GM20000 (cell line): ENCODE measurements around the gene SLC26A8.
"Not testable (repeated sequence)": the region's sequence is repeated elsewhere in the genome, so short reads cannot be mapped to it uniquely, and the experiment has no call there.

Experiments used
- DNase-seq: peaks from one replicate; pipeline ENCODE4 v3.0.0; 2012; ENCODE audit warnings: low spot score
- TF ChIP-seq, protein P1 (sequence below): IDR thresholded peaks from 2 replicates; pipeline ENCODE4 v1.5.1; 2012; ENCODE audit warnings: mild to moderate bottlenecking, control low read depth; ENCODE audit errors: extremely low read depth, missing control alignments

Gene SLC26A8

DNA sequence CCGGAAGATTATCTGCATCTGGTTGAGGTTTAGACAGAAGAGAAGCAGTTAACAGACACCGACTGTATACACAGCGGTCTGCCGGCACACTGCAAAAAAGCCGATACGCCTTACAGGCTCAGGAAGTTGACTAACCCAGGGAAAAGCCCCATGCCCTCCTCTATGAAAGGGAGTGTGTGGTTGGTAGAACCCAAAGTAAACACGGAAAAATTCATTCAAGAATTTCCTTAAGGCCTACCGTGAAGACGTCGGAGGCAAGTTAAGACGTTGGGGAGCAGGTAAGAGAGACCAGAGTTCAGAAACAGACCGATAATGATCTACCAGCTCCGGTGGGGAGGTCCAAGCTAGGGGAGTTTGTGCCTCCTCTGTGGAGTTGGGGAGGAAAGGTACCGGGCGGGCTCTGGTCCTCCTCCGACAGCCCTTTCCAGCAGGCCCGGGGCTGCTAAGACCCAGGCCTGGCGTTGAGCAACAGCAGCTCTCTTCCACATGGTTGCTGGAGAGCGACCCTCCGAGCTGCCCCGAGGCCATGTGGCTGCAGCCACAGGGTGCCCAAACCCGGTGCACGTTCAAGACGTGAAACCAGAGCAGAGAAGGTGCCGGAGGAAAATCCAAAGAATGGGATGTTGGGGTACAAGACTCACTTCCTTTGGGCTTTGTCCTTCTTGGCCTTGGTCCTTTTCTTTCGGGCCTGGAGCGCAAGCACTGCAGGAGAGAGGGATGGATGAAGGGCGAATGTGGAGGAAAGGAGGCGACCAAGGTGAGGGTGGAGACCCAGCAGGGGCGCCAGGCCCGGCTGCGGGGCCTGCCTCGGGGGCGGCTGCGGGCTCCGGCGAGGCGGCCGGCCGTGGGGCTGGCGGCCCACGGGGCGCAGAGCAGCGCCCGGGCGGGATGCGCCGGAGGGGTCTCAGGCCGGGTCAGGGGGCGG is 104.4 kb downstream of the SLC26A8 start:
- TF ChIP-seq, protein P1, sequence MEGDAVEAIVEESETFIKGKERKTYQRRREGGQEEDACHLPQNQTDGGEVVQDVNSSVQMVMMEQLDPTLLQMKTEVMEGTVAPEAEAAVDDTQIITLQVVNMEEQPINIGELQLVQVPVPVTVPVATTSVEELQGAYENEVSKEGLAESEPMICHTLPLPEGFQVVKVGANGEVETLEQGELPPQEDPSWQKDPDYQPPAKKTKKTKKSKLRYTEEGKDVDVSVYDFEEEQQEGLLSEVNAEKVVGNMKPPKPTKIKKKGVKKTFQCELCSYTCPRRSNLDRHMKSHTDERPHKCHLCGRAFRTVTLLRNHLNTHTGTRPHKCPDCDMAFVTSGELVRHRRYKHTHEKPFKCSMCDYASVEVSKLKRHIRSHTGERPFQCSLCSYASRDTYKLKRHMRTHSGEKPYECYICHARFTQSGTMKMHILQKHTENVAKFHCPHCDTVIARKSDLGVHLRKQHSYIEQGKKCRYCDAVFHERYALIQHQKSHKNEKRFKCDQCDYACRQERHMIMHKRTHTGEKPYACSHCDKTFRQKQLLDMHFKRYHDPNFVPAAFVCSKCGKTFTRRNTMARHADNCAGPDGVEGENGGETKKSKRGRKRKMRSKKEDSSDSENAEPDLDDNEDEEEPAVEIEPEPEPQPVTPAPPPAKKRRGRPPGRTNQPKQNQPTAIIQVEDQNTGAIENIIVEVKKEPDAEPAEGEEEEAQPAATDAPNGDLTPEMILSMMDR = no peak
- no peak for DNase-seq

DNA sequence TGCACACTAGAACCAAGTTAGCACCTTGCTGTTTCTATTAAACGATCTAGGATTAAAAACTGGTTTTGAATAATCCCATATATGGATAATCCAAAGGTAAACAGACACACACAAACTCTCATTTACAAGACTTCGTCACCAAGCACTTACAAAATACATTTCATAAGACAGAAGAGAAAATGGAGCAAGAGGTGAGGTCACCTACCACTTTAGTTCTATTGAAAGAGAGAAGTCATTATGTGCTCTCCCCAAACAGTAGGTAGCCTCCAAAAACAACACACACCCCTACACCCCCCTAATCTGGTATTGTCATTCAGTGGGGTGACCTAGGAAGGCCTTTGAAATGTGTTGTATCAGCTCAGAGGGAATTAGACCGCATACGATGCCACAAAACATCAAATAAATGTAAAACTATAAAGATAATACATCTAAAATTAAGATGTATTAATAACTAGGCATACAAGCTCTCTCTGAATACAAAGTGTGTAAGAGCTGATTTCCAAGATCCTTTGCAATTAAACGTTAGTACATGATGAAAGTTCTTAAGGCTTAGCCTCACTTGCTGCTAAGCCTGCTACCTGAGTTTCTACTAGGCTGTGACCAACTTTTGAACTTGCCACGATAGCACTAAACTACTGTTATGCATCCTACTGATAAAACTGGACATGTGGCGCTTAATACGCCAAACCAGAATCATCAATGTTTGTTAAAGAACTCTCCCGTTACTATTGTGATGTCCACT is 105.2 kb downstream of the SLC26A8 start:
- TF ChIP-seq, protein P1 = no peak
- DNase-seq = peak; percentile 45

DNA sequence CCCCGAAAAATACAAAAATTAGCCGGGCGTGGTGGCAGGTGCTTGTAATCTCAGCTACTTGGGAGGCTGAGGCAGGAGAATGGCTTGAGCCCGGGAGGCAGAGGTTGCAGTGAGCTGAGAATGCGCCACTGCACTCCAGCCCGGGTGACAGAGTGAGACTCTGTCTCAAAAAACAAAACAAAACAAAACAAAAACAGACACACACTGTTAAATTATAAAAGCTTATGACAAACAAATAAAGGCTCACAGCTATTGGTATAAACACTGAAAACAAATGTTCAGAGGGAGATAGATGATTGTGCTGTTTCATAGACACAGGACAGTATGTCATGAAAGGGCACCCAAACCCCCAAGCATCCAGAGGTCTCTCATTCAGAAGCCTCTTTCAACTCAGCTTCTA is 107.5 kb downstream of the SLC26A8 start:
- DNase-seq = not testable (repeated sequence)

DNA sequence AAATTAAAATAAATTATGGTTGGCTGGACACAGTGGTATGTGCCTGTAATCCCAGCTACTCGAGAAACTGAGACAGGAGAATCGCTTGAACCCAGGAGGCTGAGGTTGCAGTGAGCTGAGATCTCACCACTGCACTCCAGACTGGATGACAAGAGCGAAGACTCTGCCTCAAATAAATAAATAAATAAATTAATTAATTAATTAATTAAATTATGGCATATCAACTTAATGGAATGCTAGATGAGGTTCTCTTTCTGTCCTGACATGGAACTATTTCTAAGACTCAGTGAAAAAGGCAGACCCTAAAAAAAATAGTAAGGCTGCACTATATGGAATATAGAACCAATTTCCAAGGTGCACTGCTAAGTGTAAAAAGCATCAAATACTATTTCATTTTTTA is 108.4 kb downstream of the SLC26A8 start:
- DNase-seq = no peak
- TF ChIP-seq, protein P1 = no peak

DNA sequence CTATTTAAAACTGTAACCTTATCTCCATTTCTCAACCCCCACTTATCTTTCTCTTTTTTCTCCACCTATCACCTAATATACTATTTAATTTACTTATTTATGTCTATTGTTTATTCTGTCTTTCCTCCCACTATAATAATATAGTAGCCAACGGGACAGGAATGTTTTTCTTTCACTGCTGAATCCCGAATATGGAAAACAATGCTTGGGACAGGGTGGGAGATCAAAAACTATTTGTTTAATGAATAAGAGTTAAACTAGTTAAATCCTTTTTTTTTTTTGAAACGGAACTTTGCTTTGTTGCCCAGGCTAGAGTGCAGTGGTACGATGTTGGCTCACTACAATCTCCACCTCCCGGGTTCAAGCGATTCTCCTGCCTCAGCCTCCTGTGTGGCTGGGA is 109.9 kb downstream of the SLC26A8 start:
- TF ChIP-seq, protein P1 = no peak

DNA sequence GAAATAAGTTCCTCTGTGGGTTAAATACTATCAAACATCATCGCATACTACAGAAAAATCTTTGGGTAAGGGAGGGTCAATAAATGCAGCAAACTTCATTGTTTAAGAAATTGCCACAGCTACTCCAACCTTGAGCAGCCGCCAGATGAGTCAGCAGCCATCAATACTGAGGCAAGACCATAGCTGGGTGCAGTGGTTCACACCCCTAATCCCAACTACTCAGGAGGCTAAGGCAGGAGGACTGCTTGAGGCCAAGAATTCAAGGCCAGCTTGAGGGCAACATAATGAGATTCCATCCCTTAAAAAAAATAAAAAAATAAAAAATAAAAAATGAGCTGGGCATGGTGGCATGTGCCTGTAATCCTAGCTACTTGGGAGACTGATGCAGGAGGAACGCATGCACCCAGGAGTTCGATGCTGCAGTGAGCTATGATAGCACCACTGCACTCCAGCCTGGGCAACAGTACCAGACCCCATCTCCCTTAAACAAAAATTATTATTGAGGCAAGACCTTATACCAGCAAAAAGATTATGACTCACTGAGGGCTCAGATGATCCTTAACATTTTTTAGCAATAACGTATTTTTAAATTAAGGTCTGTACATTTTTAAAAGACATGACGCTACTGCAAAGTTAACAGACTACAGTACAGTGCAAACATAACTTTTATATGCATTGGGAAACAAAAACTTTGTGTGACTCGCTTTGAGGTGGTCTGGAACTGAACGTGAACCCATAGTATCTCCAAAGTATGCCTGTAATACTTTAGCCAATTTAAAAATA is 112.4 kb downstream of the SLC26A8 start:
- no peak for DNase-seq
- TF ChIP-seq, protein P1 = no peak

More for the DNA sequence above, 109.9 kb downstream of the SLC26A8 start:
- no peak for DNase-seq

DNA sequence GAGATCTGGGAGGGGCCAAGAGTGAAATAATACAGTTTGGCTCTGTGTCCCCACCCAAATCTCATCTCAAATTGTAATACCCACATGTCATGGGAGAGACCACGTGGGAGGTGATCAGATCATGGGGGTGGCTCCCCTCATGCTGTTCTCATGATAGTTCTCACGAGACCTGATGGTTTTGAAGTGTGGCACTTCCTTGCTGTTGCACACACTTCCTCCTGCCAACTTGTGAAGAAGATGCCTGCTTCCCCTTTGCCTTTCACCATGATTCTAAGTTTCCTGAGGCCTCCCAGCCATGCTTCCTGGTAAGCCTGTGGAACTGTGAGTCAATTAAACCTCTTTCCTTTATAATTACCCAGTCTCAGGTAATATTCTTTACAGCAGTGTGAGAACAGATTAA is 114.9 kb downstream of the SLC26A8 start:
- not testable (repeated sequence) for DNase-seq

DNA sequence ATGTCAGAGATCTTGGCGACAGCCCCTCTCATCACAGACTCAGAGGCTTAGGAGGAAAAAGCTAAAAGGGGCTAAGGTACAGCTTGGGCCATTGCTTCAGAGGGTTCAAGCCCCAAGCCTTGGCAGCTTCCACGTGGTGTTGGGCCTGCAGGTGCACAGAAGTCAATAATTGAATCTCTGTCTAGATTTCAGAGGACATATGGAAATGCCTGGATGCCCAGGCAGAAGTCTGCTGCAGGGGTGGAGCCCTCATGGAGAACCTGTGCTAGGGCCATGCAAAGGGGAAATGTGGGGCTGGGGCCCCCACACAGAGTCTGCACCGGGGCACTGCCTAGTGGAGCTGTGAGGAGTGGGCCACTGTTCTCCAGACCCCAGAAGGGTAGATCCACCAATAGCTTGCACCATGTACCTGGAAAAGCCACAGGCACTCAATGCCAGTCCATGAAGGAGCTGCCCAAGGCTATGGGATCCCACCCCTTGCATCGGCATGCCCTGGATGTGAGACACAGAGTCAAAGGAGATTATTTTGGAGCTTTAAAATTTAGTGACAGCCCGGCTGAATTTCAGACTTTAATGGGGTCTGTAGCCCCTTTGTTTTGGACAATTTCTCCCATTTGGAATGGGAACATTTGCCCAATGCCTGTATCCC is 115.6 kb downstream of the SLC26A8 start:
- DNase-seq = not testable (repeated sequence)
